HG03066 (cell line): ENCODE results near the gene LRRIQ1.
A peak's percentile ranks its signal among the peaks of the same experiment; 100 is the strongest.

Experiments
- ATAC-seq: cut with Tn5 transposase; IDR thresholded peaks from one replicate; pipeline ENCODE4 v1.9.1; 2021; ENCODE audit warnings: low read depth; ENCODE audit not compliant: unreplicated experiment

Gene LRRIQ1

DNA sequence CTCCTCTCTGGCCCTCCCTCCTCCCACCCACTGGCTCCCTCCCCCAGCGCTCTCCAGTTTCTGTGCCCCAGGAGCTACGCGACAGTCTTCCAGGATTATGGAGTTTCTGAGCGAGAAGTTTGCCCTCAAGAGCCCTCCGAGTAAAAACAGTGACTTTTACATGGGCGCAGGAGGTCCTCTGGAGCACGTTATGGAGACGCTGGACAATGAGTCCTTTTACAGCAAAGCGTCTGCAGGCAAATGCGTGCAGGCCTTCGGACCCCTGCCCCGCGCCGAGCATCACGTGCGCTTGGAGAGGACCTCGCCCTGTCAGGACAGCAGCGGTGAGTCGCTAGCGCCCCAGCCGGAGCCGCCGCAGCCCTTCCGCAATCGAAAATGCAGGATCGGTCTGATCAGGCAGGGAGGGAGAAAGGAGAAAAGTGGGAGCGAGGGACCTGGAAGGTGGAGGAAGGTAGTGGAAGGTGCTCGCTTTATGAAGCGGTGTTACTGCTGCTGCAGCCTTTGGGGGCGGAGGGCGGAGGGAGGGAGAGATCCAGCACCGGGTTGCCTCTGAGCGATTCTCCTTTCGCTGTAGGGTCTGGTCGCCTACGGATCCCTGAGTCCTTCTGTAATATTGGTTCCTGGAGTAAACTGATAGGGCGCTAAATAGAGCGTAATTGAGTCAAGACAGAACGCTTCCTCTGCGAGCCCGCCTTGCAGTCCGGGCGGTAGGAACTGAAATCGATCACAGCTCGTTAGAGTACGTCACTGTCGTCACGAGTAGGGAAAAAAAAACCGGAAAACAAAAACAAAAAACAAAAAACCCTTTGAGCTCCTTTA, 244.2 kb downstream of the LRRIQ1 start, which contains the start of gene ALX1:
Gene ALX1 (plus strand): TSS at position 56 of the 819 bp plus-strand sequence. CDS start 42 bp downstream, at position 98.
- ATAC-seq, result peak; percentile 59

DNA sequence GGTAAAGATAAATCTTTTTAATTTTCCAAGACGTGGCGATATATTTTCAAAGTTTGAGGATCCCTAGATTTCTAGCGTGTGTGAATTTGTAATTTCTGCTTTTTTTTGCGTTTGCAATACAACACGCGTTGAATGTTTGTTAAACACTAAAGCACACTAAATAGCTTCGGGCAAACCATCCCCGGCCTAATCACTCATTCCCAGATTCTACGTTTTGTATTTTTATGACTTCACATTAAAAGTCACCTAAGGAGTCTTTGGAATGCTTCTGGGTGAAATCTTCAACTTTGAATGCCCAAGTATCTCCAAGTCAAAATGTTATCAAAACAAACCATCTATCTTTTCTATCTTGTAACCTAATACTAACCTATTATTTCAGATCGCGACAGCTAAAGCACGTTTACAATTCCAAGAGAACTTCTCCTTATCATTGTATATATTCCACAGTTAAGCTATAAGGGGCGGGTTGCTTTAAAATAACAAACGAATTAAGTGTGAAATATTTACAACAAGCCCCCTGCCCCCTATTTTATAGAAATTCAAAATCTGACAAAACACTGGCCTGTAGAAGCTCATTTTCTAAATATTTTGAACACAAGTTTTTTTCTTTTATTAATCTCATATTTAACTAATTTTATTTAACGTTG, 245.0 kb downstream of the LRRIQ1 start:
- no peak for ATAC-seq

- ATAC-seq, result no peak
Observed at GRCh38 chr12:85281636-85282312, 245.6 kb downstream of the LRRIQ1 start.

- no peak for ATAC-seq
Observed at GRCh38 chr12:85283560-85283959, 247.4 kb downstream of the LRRIQ1 start.
